GM12801 (cell line): ENCODE measurements around the gene INPP4B.

ENCODE experiments used
- CTCF ChIP-seq: IDR thresholded peaks from one replicate; pipeline ENCODE4 v1.5.1; 2011; ENCODE audit warnings: control low read depth; ENCODE audit not compliant: insufficient read length; ENCODE audit errors: extremely low read depth

INPP4B gene

GRCh38 chr4:141999446-142000143, 846.5 kb downstream of the INPP4B start:
- no peak for TF ChIP-seq CTCF

GRCh38 chr4:141995056-141995455, 851.0 kb downstream of the INPP4B start:
- TF ChIP-seq CTCF, result no peak

- no peak for TF ChIP-seq CTCF
These were observed 868.7 kb downstream of the INPP4B start for GRCh38 chr4:141977433-141977832.
